Subcutaneous adipose tissue (tissue), 4 donors: ENCODE data around the gene SLC27A5. TPM values are rescaled to one million over a fixed set of nuclear protein-coding genes. Genes with fewer than 3 reads are reported as not detected.

ENCODE experiments used
- CTCF ChIP-seq: fragments of 450-650 bp; IDR thresholded peaks from one replicate; pipeline ENCODE4 v1.5.1; 2016; ENCODE audit warnings: low read depth, mild to moderate bottlenecking, control low read depth, antibody characterized with exemption, moderate library complexity
- total RNA-seq, 4 donors: library from RNA; depleted of rRNA; stranded (reverse); fragments of >200 nt; gene quantifications; one replicate each; pipeline ENCODE4 v1.1.0, GENCODE V29; 2016

Gene SLC27A5
- total RNA-seq, 4 donors from 2014 or later = 4.2 to 13.4 (median 7.2) TPM

- TF ChIP-seq CTCF = no peak
Observed at GRCh38 chr19:58547323-58548312, 35.8 kb upstream of the SLC27A5 start.

GRCh38 chr19:58546019-58546530, 34.3 kb upstream of the SLC27A5 start:
- TF ChIP-seq CTCF = no peak

GRCh38 chr19:58545286-58546018, 33.7 kb upstream of the SLC27A5 start:
- no peak for TF ChIP-seq CTCF

GRCh38 chr19:58544591-58545285, 32.9 kb upstream of the SLC27A5 start:
- TF ChIP-seq CTCF = no peak

- TF ChIP-seq CTCF = no peak
Observed at GRCh38 chr19:58543826-58544590, 32.2 kb upstream of the SLC27A5 start, which contains the start of gene TRIM28. Gene TRIM28, plus strand, starts transcription at chr19:58544064. Its CDS starts 694 bp downstream, at chr19:58544758.

GRCh38 chr19:58538257-58539168, 26.7 kb upstream of the SLC27A5 start:
- no peak for TF ChIP-seq CTCF
